GM12874 (cell line): ENCODE measurements around the gene PDE4B.

Source experiments
- CTCF ChIP-seq: IDR thresholded peaks from 2 replicates; pipeline ENCODE4 v1.5.1; 2011; ENCODE audit warnings: low read depth, mild to moderate bottlenecking, control low read depth, low read length, moderate library complexity; ENCODE audit not compliant: insufficient read depth

Gene PDE4B

GRCh38 chr1:66339944-66340343, 547.2 kb downstream of the PDE4B start:
- TF ChIP-seq CTCF: no peak

- no peak for TF ChIP-seq CTCF
Measured at GRCh38 chr1:66341446-66342089, 548.9 kb downstream of the PDE4B start.

- no peak for TF ChIP-seq CTCF
Measured at GRCh38 chr1:66342707-66343106, 550.0 kb downstream of the PDE4B start.

GRCh38 chr1:66343569-66344325, 551.1 kb downstream of the PDE4B start:
- no peak for TF ChIP-seq CTCF

- TF ChIP-seq CTCF: no peak
Measured at GRCh38 chr1:66346057-66346795, 553.5 kb downstream of the PDE4B start.

GRCh38 chr1:66346873-66347272, 554.2 kb downstream of the PDE4B start:
- no peak for TF ChIP-seq CTCF

GRCh38 chr1:66348776-66349175, 556.1 kb downstream of the PDE4B start:
- no peak for TF ChIP-seq CTCF
